ENCODE measurements around the gene HSD11B1.

HSD11B1 gene

GRCh38 chr1:209759829-209760359, 55.2 kb downstream of the HSD11B1 start:
- Mint-ChIP-seq H3K27ac (peak overlapping the region; percentile 45), H3K9me3 (no peaks in the 10 kb centered on the region), H3K4me1 (ENCODE audit: low read depth) (peaks cover 64% of the 10 kb centered on the region), H3K27me3 (ENCODE audit: low read depth) (no peaks in the 10 kb centered on the region), H3K36me3 (ENCODE audit: low read depth) (peaks cover 90% of the 10 kb centered on the region), H3K4me3 (peak overlapping the region; percentile 98)
- no peak for DNase-seq (ENCODE audit: low spot score)

- Mint-ChIP-seq H3K27me3 (ENCODE audit: low read depth) (no peaks in the 10 kb centered on the region), H3K4me3 (peak overlapping the region; percentile 98), H3K36me3 (ENCODE audit: low read depth) (peaks cover 93% of the 10 kb centered on the region), H3K4me1 (ENCODE audit: low read depth) (peaks cover 63% of the 10 kb centered on the region), H3K27ac (peak overlapping the region; percentile 76), H3K9me3 (no peaks in the 10 kb centered on the region)
- DNase-seq (ENCODE audit: low spot score): no peak
Measured at GRCh38 chr1:209761011-209761635, 56.5 kb downstream of the HSD11B1 start.

- Mint-ChIP-seq H3K4me3 (no peak overlapping the region), H3K36me3 (ENCODE audit: low read depth) (peaks cover 57% of the 10 kb centered on the region), H3K27me3 (ENCODE audit: low read depth) (no peaks in the 10 kb centered on the region), H3K9me3 (no peaks in the 10 kb centered on the region), H3K27ac (peak overlapping the region; percentile 85), H3K4me1 (ENCODE audit: low read depth) (peaks cover 58% of the 10 kb centered on the region)
- no peak for DNase-seq (ENCODE audit: low spot score)
Measured at GRCh38 chr1:209766051-209766450, 61.4 kb downstream of the HSD11B1 start.

- Mint-ChIP-seq H3K9me3 (no peaks in the 10 kb centered on the region), H3K36me3 (ENCODE audit: low read depth) (peaks cover 47% of the 10 kb centered on the region), H3K27me3 (ENCODE audit: low read depth) (no peaks in the 10 kb centered on the region), H3K27ac (peak overlapping the region; percentile 85), H3K4me3 (no peak overlapping the region), H3K4me1 (ENCODE audit: low read depth) (peaks cover 48% of the 10 kb centered on the region)
- DNase-seq (ENCODE audit: low spot score): no peak
Measured at GRCh38 chr1:209767096-209767495, 62.5 kb downstream of the HSD11B1 start.

- Mint-ChIP-seq H3K27ac (no peak overlapping the region), H3K27me3 (ENCODE audit: low read depth) (no peaks in the 10 kb centered on the region), H3K36me3 (ENCODE audit: low read depth) (peaks cover 41% of the 10 kb centered on the region), H3K4me1 (ENCODE audit: low read depth) (peaks cover 42% of the 10 kb centered on the region), H3K9me3 (no peaks in the 10 kb centered on the region), H3K4me3 (no peak overlapping the region)
- no peak for DNase-seq (ENCODE audit: low spot score)
Measured at GRCh38 chr1:209767706-209768105, 63.1 kb downstream of the HSD11B1 start.

- H3K27me3 Mint-ChIP-seq (ENCODE audit: low read depth): no peaks in the 10 kb centered on the region
- H3K4me1 Mint-ChIP-seq (ENCODE audit: low read depth): peaks cover 42% of the 10 kb centered on the region
- peak; percentile 90 for DNase-seq (ENCODE audit: low spot score)
- peaks cover 34% of the 10 kb centered on the region for H3K36me3 Mint-ChIP-seq (ENCODE audit: low read depth)
- H3K4me3 Mint-ChIP-seq: no peak overlapping the region
- no peaks in the 10 kb centered on the region for H3K9me3 Mint-ChIP-seq
- no peak overlapping the region for H3K27ac Mint-ChIP-seq
Measured at GRCh38 chr1:209768354-209768774, 63.7 kb downstream of the HSD11B1 start.

- Mint-ChIP-seq H3K27ac (no peak overlapping the region), H3K4me3 (no peak overlapping the region), H3K36me3 (ENCODE audit: low read depth) (peaks cover 28% of the 10 kb centered on the region), H3K27me3 (ENCODE audit: low read depth) (no peaks in the 10 kb centered on the region), H3K9me3 (no peaks in the 10 kb centered on the region), H3K4me1 (ENCODE audit: low read depth) (peaks cover 42% of the 10 kb centered on the region)
- DNase-seq (ENCODE audit: low spot score): peak; percentile 84
Measured at GRCh38 chr1:209769171-209769904, 64.7 kb downstream of the HSD11B1 start.

GRCh38 chr1:209769971-209770370, 65.3 kb downstream of the HSD11B1 start:
- Mint-ChIP-seq H3K36me3 (ENCODE audit: low read depth) (peaks cover 31% of the 10 kb centered on the region), H3K27ac (no peak overlapping the region), H3K9me3 (no peaks in the 10 kb centered on the region), H3K4me3 (no peak overlapping the region), H3K27me3 (ENCODE audit: low read depth) (no peaks in the 10 kb centered on the region), H3K4me1 (ENCODE audit: low read depth) (peaks cover 45% of the 10 kb centered on the region)
- no peak for DNase-seq (ENCODE audit: low spot score)

GRCh38 chr1:209770636-209771415, 66.2 kb downstream of the HSD11B1 start:
- H3K36me3 Mint-ChIP-seq (ENCODE audit: low read depth): peaks cover 30% of the 10 kb centered on the region
- H3K4me3 Mint-ChIP-seq: no peak overlapping the region
- no peak overlapping the region for H3K27ac Mint-ChIP-seq
- no peaks in the 10 kb centered on the region for H3K27me3 Mint-ChIP-seq (ENCODE audit: low read depth)
- peaks cover 45% of the 10 kb centered on the region for H3K4me1 Mint-ChIP-seq (ENCODE audit: low read depth)
- DNase-seq (ENCODE audit: low spot score): no peak
- H3K9me3 Mint-ChIP-seq: no peaks in the 10 kb centered on the region

- Mint-ChIP-seq H3K9me3 (no peaks in the 10 kb centered on the region), H3K27ac (no peak overlapping the region), H3K27me3 (ENCODE audit: low read depth) (no peaks in the 10 kb centered on the region), H3K36me3 (ENCODE audit: low read depth) (peaks cover 28% of the 10 kb centered on the region), H3K4me1 (ENCODE audit: low read depth) (peaks cover 42% of the 10 kb centered on the region), H3K4me3 (no peak overlapping the region)
- DNase-seq (ENCODE audit: low spot score): no peak
Measured at GRCh38 chr1:209772126-209772525, 67.5 kb downstream of the HSD11B1 start.

GRCh38 chr1:209774592-209774991, 69.9 kb downstream of the HSD11B1 start:
- DNase-seq (ENCODE audit: low spot score): no peak
- Mint-ChIP-seq H3K9me3 (no peaks in the 10 kb centered on the region), H3K4me1 (ENCODE audit: low read depth) (peaks cover 44% of the 10 kb centered on the region), H3K27ac (peak overlapping the region; percentile 59), H3K4me3 (peak overlapping the region; percentile 1), H3K27me3 (ENCODE audit: low read depth) (no peaks in the 10 kb centered on the region), H3K36me3 (ENCODE audit: low read depth) (peaks cover 50% of the 10 kb centered on the region)

GRCh38 chr1:209775678-209776077, 71.0 kb downstream of the HSD11B1 start:
- Mint-ChIP-seq H3K36me3 (ENCODE audit: low read depth) (peaks cover 58% of the 10 kb centered on the region), H3K4me3 (no peak overlapping the region), H3K4me1 (ENCODE audit: low read depth) (peaks cover 52% of the 10 kb centered on the region), H3K27me3 (ENCODE audit: low read depth) (no peaks in the 10 kb centered on the region), H3K27ac (no peak overlapping the region), H3K9me3 (no peaks in the 10 kb centered on the region)
- DNase-seq (ENCODE audit: low spot score): no peak

GRCh38 chr1:209777587-209777986, 72.9 kb downstream of the HSD11B1 start:
- Mint-ChIP-seq H3K36me3 (ENCODE audit: low read depth) (peaks cover 70% of the 10 kb centered on the region), H3K27ac (peak overlapping the region; percentile 28), H3K4me1 (ENCODE audit: low read depth) (peaks cover 52% of the 10 kb centered on the region), H3K27me3 (ENCODE audit: low read depth) (no peaks in the 10 kb centered on the region), H3K4me3 (no peak overlapping the region), H3K9me3 (no peaks in the 10 kb centered on the region)
- no peak for DNase-seq (ENCODE audit: low spot score)

GRCh38 chr1:209778102-209778501, 73.5 kb downstream of the HSD11B1 start:
- Mint-ChIP-seq H3K27me3 (ENCODE audit: low read depth) (no peaks in the 10 kb centered on the region), H3K4me3 (no peak overlapping the region), H3K36me3 (ENCODE audit: low read depth) (peaks cover 73% of the 10 kb centered on the region), H3K27ac (peak overlapping the region; percentile 28), H3K9me3 (no peaks in the 10 kb centered on the region), H3K4me1 (ENCODE audit: low read depth) (peaks cover 49% of the 10 kb centered on the region)
- DNase-seq (ENCODE audit: low spot score): no peak
